Fibroblast of lung (primary cell): ENCODE results near the gene PDZD2. TPM values are rescaled to one million over a fixed set of nuclear protein-coding genes. Genes with fewer than 3 reads are reported as not detected.

ENCODE experiments used
- DNase-seq, 2 donors: peaks; one replicate each; pipeline versions ENCODE4 v3.0.0 to v3.0.0-alpha.2; 2010; ENCODE audit warnings: low read depth in 2 of 2
- H2AFZ ChIP-seq: 2 replicates; pipeline ENCODE4 v1.5.1; 2012; ENCODE audit warnings: low read length, control low read depth, inconsistent platforms
- H3K27ac ChIP-seq: 2 replicates; pipeline ENCODE4 v1.5.1; 2011; ENCODE audit warnings: low read length, control low read depth; ENCODE audit not compliant: insufficient read depth
- H3K27me3 ChIP-seq: 2 replicates; pipeline ENCODE4 v1.5.1; 2011; ENCODE audit warnings: mild to moderate bottlenecking, low read length; ENCODE audit not compliant: control insufficient read depth, insufficient read depth
- H3K36me3 ChIP-seq: 2 replicates; pipeline ENCODE4 v1.5.1; 2011; ENCODE audit warnings: low read length; ENCODE audit not compliant: control insufficient read depth, insufficient read depth
- H3K4me1 ChIP-seq: 2 replicates; pipeline ENCODE4 v1.5.1; 2011; ENCODE audit warnings: low read length; ENCODE audit not compliant: control insufficient read depth, insufficient read depth; ENCODE audit errors: extremely low read depth
- H3K4me2 ChIP-seq: 2 replicates; pipeline ENCODE4 v1.5.1; 2011; ENCODE audit warnings: low read length, control low read depth; ENCODE audit not compliant: insufficient read depth; ENCODE audit errors: extremely low read depth
- H3K4me3 ChIP-seq, 4 experiments: fragments of 200-600 bp in 1 of 4; sonication (generic) in 1 of 4; replicated peaks in 1 of 4; 2 replicates each; pipeline ENCODE4 v1.5.1; 2011 to 2016; ENCODE audit warnings: low read length in 4 of 4, low read depth in 3 of 4, mild to moderate bottlenecking in 3 of 4, control low read depth in 2 of 4, inconsistent platforms in 1 of 4, mixed read lengths in 1 of 4; ENCODE audit not compliant: insufficient read depth in 1 of 4; ENCODE audit errors: control extremely low read depth in 1 of 4
- H3K79me2 ChIP-seq: 2 replicates; pipeline ENCODE4 v1.5.1; 2012; ENCODE audit warnings: mild to moderate bottlenecking, low read length, inconsistent platforms; ENCODE audit not compliant: control insufficient read depth, insufficient read depth
- H3K9ac ChIP-seq: 2 replicates; pipeline ENCODE4 v1.5.1; 2011; ENCODE audit warnings: mild to moderate bottlenecking, low read length, control low read depth; ENCODE audit not compliant: insufficient read depth
- H3K9me3 ChIP-seq: 2 replicates; pipeline ENCODE4 v1.5.1; 2012; ENCODE audit warnings: low read depth, low read length; ENCODE audit not compliant: control insufficient read depth, insufficient read depth
- H4K20me1 ChIP-seq: 2 replicates; pipeline ENCODE4 v1.5.1; 2011; ENCODE audit warnings: low read length; ENCODE audit not compliant: control insufficient read depth, insufficient read depth; ENCODE audit errors: extremely low read depth
- CTCF ChIP-seq, 2 donors: IDR thresholded peaks in 1 of 2; conservative IDR thresholded peaks in 1 of 2; 1 replicate in 1 of 2; 2 replicates in 1 of 2; pipeline ENCODE4 v1.5.1; 2011 to 2012; ENCODE audit warnings: low read length in 2 of 2, control low read depth in 1 of 2, inconsistent platforms in 1 of 2, low read depth in 1 of 2, mild to moderate bottlenecking in 1 of 2
- EZH2 ChIP-seq: IDR thresholded peaks from 2 replicates; pipeline ENCODE4 v1.5.1; 2012; ENCODE audit warnings: low read length, control low read depth, mild to moderate bottlenecking; ENCODE audit errors: missing control alignments
- polyA plus RNA-seq, 2 donors: library from polyadenylated mRNA; depleted of rRNA in 1 of 2; stranded (reverse) in 1 of 2; unstranded in 1 of 2; fragments of >200 nt; gene quantifications; 2 replicates each; pipeline ENCODE4 v1.2.1, GENCODE V29; 2011 to 2012; ENCODE audit warnings: missing spikeins in 1 of 2
- total RNA-seq: library from RNA; depleted of rRNA; stranded (reverse); fragments of >200 nt; gene quantifications from 2 replicates; pipeline ENCODE4 v1.2.1, GENCODE V29; 2014

The PDZD2 gene
- total and polyA plus RNA-seq, 2 donors (not counting 1 experiment from before 2014, with no cell fraction given), result 0.33 to 0.40 TPM

- H3K4me3 ChIP-seq, result no peak overlapping the region
- no peaks in the 10 kb centered on the region for H3K79me2 ChIP-seq
- no peak overlapping the region for H2AFZ ChIP-seq
- no peaks in the 10 kb centered on the region for H4K20me1 ChIP-seq
- no peak overlapping the region for H3K27ac ChIP-seq
- no peak for DNase-seq
- H3K36me3 ChIP-seq, result no peaks in the 10 kb centered on the region
- H3K4me1 ChIP-seq, result no peaks in the 10 kb centered on the region
- no peak overlapping the region for H3K4me2 ChIP-seq
- no peaks in the 10 kb centered on the region for H3K27me3 ChIP-seq
- TF ChIP-seq EZH2 (no peak), CTCF (conservative IDR thresholded peaks at IDR 0.05 in 1 of 2, IDR thresholded peaks at IDR 0.05 in 1 of 2; ENCODE audit: low read depth in 1 of 2, low read length in 2 of 2) (no peak)
- H3K9me3 ChIP-seq, result no peaks in the 10 kb centered on the region
- no peak overlapping the region for H3K9ac ChIP-seq
Observed at GRCh38 chr5:31976169-31976568, 337.2 kb downstream of the PDZD2 start.

GRCh38 chr5:31981361-31981945 lies 342.5 kb downstream of the PDZD2 start:
- DNase-seq, result no peak
- Histone ChIP-seq H3K9me3 (no peaks in the 10 kb centered on the region), H3K36me3 (no peaks in the 10 kb centered on the region), H2AFZ (no peak overlapping the region), H4K20me1 (no peaks in the 10 kb centered on the region), H3K9ac (no peak overlapping the region), H3K79me2 (no peaks in the 10 kb centered on the region), H3K27ac (no peak overlapping the region), H3K27me3 (no peaks in the 10 kb centered on the region), H3K4me1 (no peaks in the 10 kb centered on the region), H3K4me3 (no peak overlapping the region), H3K4me2 (no peak overlapping the region)
- TF ChIP-seq EZH2 (no peak), CTCF (conservative IDR thresholded peaks at IDR 0.05 in 1 of 2, IDR thresholded peaks at IDR 0.05 in 1 of 2; ENCODE audit: low read depth in 1 of 2, low read length in 2 of 2) (no peak)

- TF ChIP-seq CTCF (conservative IDR thresholded peaks at IDR 0.05 in 1 of 2, IDR thresholded peaks at IDR 0.05 in 1 of 2; ENCODE audit: low read depth in 1 of 2, low read length in 2 of 2) (no peak), EZH2 (no peak)
- no peak overlapping the region for H3K4me3 ChIP-seq
- H4K20me1 ChIP-seq, result no peaks in the 10 kb centered on the region
- H3K4me2 ChIP-seq, result no peak overlapping the region
- no peaks in the 10 kb centered on the region for H3K79me2 ChIP-seq
- H3K9ac ChIP-seq, result no peak overlapping the region
- H3K9me3 ChIP-seq, result no peaks in the 10 kb centered on the region
- H3K27me3 ChIP-seq, result no peaks in the 10 kb centered on the region
- no peak for DNase-seq
- H2AFZ ChIP-seq, result no peak overlapping the region
- H3K36me3 ChIP-seq, result no peaks in the 10 kb centered on the region
- no peak overlapping the region for H3K27ac ChIP-seq
- no peaks in the 10 kb centered on the region for H3K4me1 ChIP-seq
Observed at GRCh38 chr5:31982027-31982426, 343.1 kb downstream of the PDZD2 start.
